CD4-positive, alpha-beta T cell treated with Interleukin-15 for 4 hours (primary cell): ENCODE measurements around the gene CCDC197.

Experiments
- DNase-seq: peaks from one replicate; pipeline ENCODE4 v3.0.0-alpha.2; 2020; ENCODE audit warnings: low spot score

Gene CCDC197

DNA sequence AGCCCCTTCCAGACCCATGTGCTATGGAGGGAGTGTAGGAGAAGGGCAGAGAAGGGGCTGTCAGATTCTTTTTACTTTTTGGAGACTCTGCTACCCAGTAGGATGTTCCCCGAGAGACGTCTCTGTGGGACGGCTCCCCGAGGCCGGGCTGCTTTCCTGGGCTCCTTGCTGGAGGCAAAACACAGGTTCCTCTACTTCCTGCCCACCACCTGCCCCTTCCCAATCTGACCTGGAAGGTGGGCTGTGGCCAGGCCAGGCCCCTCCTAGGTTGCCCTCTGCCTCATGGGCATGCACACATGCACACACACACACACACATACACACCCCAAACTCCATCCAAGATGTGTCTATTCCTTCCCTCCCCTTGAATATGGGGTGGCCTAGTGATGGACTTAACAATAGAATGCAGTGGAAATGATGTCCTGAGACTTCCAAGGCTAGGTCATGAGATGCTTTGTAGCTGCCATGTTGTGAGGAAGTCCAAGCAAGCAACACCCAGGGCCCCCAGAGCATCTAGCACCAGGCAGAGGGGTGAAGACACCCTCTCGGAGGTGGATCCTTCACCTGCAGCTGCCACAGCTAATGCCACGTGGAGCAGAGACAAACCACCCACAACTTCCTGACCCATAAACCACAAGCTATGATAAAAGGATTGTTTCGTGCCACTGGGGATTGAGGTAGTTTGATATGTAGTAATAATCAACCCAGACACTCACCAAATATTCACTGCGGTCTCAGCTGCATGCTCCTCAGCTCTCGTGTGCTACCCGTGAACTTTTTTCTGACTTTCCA, 19.1 kb upstream of the CCDC197 start:
- DNase-seq, result peak; percentile 74

DNA sequence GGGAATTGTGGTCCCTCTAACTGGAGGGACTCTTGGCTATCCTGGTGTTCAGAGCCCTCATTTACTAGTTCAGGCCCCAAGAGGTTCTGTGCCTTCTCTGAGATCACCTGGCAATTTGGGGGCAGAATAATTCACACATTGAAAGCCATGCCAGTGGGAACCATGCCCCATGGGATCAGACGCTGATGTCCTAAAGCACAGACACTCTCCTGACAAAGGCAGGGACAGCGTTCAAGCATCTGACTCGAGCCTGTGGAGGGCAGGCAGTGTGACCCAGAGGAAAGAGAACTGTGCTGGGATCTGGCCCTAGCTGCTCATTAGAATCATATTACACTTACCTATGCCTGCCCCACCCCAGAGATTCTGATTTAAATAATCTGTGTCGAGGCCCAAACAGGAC, 18.4 kb upstream of the CCDC197 start:
- DNase-seq, result no peak

DNA sequence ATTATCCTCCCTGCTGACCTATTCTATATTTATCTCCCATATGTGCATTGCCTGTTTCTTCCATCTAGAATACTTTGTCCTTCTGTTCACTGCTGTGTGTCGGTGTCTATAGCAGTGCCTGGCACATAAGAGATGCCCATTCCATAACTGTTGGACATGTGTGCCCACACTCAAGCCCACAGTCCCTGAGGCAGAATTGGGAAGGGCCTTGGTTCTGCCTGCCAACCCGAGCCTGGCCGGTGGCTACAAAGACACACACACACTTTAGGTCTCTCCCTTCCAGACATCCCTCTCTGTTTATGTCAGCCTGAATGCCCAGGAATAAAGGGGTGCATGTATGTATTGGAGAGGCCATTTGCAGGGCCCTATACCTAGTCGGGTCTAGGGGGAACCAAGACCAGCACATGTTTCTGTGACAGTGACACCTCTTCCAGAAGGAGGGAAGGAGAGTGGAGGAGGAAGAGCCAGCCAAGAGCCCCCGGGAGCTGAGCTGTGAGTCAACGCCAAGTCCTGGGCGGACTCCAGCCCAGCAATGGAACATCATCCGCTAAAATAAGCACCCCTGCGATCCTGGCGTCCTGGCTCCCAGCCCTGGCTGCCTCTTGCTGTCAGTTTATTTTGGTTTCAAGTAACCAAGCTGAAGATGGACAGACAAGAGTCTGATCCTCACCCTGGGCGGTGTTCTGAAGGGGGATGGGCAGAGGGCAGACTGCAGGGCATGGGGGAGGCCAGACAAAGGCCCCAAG, 16.5 kb upstream of the CCDC197 start:
- DNase-seq, result no peak

DNA sequence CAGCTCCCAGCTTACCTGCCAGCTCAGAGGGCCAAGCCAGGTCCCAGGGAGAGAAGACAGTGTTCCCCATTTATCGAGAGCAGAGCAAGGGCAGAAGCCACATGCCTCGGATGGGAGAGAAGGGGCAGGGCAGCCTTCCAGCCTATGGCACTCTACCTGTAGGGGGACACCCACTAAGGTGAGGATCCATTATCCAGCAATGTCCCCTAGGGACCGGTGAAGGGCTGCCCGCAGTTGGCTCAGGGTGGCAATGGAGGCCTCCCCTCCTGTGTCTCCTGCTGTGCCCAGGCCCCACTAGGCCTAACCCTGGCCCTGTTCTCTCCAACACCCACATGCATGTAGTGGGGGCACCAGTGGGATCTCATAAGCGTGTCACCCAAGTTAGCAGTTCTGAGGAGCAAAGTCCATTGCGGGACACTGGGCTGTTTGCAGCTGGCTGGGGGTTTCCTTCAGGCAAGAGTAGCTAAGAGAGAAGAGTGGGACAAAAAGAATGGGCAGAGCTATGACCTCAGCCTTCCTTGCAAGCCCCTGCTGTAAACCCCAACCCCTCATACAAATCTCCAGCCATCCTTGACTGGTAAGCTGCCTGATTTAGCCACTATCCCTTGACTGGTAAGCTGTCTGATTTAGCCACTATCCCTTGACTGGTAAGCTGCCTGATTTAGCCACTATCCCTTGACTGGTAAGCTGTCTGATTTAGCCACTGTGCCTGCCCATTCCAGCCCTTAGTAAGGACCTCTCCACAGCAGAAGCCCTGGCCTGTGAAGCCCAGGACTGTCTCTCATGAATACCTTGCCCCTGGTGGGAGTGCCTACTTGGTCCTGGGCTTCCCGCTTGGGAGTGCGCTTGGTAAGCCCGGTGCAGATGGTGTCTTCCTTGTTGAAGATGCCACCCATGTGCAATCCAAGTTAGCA, 15.5 kb upstream of the CCDC197 start:
- no peak for DNase-seq

DNA sequence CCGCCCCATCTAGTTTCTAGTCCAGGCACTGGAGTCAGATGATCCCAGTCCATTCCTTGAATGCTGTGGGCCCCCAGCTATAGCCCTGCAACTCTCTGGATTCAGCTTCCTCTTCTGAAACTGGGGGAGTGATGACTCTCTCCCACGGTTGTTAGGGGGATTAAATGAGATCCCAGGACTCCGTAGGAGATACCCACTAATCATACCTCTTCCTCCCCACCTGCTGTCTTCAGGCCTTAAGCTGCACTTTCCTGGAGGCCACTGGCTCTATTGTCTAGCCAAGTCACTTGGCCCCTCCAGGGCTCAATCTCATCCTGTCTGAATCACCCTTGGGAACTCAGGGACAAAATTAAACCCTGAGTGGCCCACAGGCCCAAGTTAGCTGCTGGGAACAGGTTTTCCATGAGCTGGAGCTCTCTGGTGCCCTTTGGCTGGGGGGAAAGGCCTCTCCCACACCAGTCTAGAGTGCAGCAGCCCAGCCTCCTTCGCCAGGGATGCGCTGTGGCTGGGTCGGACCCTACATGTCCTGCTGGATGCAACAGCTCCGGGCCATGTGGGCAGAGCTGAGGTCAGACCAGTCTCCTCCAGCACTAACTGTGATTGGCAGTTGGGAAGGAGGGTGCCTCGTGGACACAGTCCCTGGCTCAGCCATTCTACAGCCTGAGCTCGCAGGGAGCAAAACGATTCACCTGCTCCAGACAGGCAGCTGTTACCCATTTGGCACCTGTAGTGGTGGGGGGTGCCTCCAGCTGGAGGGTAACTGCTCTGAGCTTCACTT, 14.7 kb upstream of the CCDC197 start:
- no peak for DNase-seq

DNA sequence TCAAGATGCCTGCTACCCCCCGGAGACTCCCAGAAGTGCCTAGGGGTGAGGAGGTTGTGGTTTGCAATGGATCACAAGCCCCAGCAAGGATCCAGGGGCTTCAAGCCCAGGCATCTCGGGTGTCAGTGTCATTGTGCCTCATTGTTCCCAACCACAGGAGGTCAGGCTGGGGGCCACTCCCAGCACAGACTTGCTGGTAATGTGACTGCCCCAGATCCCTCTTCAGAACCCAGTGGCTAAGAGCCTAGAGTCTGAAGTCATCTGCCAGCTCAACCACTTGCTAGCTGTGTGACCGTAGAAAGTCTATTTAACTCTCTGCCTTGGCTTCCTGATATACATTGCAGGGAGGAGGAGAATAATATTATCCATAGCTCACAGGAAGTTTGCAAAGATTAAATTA, 13.0 kb upstream of the CCDC197 start:
- DNase-seq, result no peak

DNA sequence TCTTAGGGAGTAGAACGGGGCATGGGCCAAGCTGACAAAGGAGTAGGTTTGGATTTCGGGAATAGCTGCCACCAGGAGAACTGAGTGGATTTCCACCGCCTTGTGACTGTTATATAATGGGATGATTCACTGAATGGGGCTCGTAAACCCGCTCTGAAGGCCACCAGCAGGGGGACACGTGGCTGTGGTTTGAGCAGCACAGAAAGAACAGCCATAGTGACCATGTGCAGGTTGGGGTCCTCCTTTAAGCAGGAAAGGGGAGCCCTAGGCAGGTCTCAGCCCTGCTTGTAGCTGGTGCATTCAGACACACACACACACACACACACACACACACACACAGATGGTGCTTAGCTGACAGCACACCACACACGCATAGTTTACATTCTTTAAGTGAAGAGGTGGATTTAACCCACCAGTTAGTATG, 12.1 kb upstream of the CCDC197 start:
- DNase-seq, result no peak

DNA sequence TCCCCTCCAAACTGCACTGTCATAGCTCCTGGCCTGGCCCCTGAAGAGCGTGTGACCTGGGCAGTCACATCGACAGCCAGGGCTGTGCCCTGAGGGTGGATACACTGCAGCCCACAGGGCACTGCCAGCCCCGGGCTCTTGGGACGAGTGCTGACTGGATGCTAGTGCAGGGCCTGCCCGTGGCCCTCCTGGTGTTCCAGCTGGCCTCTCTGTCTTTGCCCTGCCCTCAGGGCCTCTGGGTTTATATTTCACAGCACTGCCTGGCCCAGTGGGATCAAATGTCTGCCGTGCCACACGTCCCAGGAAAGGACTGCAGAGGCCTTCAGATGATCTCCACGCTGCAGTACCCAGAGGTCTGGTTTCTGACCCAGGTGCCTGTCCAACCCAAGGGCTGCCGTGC, 10.1 kb upstream of the CCDC197 start:
- no peak for DNase-seq

DNA sequence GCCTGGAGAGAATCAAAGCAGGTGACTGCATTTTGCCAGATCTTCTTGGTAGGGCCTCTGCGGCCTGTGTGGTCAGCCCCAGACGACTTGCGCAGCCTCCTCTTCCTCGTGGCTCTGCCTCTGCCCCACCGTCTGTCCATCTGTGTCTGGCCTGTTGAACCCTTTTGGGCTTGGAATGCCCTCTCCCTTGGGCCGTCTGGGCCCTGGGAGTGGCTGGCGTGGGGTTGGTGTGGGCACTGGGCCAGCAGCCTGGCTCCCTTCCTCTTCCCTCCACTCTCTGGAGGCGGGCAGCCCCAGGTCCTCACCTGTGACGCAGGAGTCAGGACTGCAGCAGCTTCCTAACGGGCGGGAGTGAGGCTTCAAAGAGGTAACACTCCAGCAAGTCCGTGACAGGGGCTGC, 9.7 kb upstream of the CCDC197 start:
- DNase-seq, result no peak

DNA sequence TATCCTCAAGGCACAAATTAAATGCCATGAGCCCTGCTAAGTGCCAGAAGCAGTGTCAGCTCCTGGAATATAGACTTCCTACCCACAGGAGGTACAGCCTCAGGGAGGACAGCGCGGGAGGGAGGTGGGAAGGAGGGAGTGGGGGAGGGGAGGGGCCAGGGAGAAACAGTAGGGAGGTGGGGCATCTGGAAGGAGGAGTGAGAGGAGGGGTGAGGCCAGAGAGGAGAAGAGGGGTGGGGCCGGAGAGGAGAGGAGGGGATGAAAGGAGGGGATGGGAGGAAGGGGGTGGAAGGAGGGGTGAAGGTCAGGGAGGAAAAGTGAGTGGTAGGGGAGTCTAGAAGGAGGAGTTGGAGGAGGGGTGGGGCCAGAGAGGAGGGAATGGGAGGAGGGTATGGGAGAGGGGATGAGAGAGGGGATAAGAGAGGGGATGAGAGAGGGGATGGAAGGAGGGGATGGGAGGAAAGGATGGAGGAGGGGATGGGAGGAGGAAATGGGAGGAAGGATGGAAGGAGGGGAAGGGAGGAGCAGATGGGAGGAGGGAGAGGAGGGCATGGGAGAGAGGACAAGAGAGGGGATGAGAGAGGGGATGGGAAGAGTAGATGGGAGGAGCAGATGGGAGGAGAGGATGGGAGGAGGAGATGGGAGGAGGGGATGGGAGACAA, 9.2 kb upstream of the CCDC197 start:
- no peak for DNase-seq

DNA sequence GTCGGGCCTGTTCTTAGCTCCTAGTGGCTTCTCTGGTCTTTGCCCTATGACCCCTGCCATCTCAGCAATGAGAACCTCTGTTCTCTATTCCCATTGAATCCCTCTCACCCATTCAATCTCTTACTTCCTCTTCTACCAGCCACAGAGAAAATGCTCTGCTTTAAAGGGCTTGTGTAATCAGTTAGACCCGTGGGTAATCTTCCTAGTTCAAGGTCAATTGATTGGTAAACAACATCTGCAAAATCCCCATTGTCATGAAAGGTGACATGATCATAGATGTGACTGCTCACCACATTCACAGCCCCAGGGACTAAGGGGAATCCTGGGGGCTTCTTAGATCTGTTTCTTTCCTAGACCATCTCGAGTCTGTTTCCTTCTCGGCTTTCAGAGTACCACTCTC, 7.2 kb upstream of the CCDC197 start:
- no peak for DNase-seq

DNA sequence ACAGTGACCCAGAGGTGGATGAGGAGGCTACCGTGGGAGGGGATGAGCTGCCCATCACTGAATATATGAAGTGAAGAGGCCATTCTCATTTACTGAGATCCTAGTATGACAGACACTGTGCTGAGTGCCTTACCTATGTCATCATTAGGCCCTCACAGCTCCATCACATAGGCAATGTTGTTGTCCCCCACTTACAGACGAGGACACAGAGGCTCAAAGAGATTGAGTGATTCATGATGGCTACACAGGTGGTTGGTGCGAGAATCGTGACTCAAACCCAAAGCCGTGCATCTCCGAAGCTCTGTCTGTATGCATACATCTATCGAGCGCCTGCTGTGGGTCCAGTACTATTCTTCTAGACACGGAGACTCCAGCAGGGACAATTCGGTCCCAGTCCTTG, 5.9 kb upstream of the CCDC197 start:
- DNase-seq, result no peak

DNA sequence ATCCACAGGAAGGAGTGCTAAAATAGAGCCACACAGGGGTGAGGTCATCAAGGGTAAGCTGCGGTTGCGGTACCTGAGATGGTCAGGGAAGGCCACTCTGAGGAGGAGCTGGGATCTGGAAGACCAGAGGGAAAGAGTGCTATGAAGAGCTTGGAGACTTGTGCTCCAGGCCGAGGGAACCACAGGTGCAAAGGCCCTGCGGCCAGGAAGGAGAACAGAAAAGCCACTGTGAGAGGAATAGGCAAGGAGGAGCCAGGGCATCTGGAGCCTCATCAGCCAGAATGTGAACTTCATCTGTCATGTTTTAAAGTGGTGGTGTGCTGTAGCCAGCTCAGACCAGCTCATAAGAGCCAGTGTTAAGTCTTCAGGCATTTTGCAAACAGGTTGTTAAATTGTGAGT, 5.5 kb upstream of the CCDC197 start:
- no peak for DNase-seq

DNA sequence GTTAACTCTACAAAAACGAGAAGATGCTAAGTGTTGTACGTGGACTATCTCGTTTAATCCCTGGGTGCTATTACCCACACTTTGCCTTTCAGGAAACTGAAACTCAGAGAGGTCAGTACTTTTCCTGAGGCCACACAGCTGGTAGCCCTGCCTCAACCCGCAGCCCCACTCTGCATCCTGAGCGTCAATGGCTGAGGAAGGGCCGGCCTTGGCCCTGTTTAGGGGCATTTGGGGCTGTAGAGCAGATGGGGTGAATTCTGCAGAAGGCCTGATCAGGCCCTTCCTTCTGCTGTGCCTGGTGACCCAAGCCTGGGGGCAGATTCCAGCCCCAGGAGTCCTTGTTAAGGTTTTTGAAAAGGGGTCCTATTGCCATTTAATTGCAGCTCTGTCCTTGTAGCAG, 3.7 kb upstream of the CCDC197 start:
- DNase-seq, result no peak

DNA sequence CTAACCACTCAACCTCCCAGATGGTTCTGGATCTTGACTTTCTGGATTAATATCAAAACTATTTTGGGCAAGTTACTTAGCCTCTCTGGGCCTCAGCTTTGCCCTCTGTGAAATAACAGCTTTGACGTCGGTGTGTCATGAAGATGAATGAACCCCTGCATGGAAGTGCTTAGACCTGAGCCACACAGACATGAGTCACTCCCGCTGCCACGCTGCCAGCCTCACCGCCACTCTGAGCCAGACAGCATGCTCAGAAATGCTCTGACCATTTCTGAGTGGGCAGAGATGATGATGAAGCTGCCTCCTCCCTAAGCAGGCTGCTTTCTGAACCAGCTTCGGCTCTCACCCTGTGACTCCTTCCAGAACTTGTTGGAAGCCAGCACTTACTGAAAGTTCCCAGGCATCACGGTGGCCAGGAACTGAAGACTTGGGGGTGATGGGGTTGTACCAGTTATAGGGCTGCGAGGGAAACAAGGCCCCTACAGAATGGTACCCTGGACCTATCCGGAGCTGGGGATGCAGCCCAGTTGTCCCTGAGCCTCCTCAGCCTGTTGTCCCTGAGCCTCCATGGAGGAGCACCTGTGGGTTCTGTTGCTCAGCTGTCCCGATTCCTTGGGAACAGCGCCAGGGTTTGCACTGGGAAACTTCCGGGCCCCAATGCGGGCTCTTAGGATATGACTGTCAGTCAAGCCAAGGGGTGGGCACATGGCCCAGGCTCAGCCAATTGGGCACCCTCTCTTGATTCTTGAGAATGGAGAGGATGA, 2.0 kb upstream of the CCDC197 start:
- DNase-seq, result no peak

DNA sequence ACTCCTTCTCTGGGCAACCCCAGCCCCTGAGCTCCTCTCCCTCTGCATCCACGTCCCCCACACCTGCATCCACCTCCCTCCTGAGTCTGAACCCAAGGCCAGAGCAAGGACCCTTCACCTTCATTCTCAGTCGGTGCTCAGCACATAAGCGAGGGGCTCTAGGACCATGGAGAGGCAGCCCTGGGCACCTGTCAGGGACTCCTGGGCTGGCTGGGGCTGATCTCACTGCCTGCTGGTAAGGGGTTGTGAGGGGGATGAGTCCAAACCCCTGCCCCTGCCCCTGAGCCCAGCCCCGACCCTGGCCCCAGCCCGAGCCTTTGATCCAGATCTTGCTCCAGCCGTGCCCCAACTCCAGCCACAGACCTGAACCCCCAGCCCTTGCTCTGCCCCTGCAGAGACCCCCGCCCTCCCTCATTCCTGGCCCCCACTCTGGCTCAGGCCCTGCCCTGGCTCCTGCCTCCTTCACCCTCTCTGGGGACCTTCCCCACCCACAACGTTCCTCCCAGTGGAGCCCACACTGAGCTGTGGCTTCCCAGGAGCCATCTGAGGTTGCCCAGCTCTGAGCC, 888 bp upstream of the CCDC197 start:
- DNase-seq, result no peak

DNA sequence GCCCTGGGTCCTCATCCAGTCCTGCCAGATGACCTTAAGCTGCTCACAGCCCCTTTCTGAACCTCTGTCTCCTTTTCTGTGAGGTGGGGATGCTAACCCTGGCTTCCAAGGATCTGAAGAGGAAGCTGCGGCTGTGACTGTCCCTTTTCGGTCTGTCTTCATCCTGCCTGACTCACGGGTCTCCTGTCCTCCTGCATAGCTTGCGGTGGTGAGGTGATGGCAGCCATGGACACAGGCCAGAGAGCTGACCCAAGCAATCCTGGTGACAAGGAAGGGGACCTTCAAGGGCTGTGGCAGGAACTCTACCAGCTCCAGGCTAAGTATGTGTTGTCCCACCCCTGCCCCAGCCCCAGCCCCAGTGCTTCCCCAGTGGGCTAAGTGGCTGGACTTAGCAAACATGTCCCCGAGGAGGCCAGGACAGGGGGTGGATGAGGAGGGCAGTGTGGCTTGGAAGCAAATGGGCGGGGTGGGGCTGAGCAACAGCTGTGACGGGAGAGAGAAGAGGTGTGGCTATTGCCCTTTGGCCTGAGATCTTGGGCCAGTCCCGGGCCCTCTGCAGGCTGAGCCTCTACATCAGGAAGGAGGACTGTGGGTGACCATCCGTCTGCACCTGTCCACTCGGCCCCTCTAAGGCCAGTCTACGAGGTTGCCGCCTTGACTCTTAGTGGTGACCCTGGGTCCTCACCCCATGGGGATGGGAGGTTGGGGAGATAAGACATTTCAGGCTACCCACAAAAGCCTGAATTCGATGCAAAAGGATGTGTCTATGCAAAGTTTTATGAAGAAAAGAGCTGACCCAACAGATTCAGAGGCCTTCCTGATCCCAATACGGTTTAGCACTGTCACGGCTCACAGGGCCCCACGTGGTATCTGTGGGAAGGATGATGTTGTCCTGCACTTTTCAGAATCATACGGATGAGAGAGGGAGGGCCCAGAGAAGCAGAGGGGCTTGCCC, 1.1 kb downstream of the CCDC197 start:
- DNase-seq, result no peak

DNA sequence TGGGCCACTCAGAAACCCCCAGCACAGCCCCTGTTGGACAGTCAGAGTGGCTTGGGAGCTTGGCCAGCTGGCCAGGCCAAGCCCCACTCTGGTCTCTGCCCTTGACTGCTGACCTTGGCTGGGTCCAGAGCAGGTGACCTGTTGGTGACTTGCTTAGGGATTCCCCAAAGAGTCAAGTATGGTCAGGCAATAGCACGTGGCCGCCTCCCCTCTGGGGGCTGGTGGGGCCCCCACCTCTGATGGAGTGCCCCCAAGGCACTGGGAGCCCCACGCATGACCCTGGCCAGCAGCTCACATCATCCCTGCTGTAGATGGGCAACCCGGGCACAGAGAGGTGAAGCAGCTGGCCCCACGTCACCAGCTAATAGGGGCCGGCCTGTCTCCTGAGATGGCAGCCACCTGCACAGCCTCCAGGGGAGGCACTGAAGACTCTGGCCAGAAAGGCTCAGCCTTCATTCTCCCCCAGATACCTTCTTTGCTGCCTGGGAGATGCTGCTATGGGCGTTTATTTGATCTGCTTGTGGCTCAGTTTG, 1.8 kb downstream of the CCDC197 start:
- no peak for DNase-seq

DNA sequence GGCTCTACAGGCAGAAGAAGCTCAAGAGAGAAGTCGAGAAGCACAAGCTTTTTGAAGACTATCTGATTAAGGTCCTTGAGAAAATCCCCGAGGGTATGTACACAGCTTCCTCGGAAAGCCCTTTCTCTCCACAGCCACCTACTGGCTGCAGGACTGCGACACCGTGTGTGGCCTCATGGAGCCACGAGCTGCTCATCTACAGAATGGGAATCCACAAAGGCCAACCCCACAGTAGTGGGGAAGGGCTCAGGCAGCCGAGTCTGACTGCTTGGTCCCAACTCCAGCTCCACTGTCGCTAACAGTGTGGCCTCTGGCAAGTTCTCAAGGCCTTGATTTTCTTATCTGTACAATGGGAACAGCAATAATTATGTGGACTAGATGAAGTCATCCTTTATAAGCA, 2.5 kb downstream of the CCDC197 start:
- no peak for DNase-seq
